Neuronal stem cell (in vitro differentiated cells): Measurements from ENCODE around the gene SLC25A15.

Source experiments
- DNase-seq: peaks from one replicate; pipeline ENCODE4 v3.0.0-alpha.2; 2013; ENCODE audit warnings: low spot score
- H2AFZ ChIP-seq: one replicate; pipeline ENCODE4 v1.6.1; 2013; ENCODE audit warnings: mild to moderate bottlenecking, low read length, inconsistent platforms
- H2AK5ac ChIP-seq: 2 replicates; pipeline ENCODE4 v1.6.1; 2013; ENCODE audit warnings: low read depth, mild to moderate bottlenecking, inconsistent platforms, low read length, moderate library complexity, mixed read lengths
- H2BK120ac ChIP-seq: 2 replicates; pipeline ENCODE4 v1.6.1; 2013; ENCODE audit warnings: low read depth, mild to moderate bottlenecking, inconsistent platforms, low read length, moderate library complexity, mixed read lengths
- H2BK12ac ChIP-seq: one replicate; pipeline ENCODE4 v1.6.1; 2013; ENCODE audit warnings: low read length, inconsistent platforms
- H2BK15ac ChIP-seq: 2 replicates; pipeline ENCODE4 v1.6.1; 2013; ENCODE audit warnings: mild to moderate bottlenecking, low read length, inconsistent platforms, mixed read lengths
- H2BK5ac ChIP-seq: one replicate; pipeline ENCODE4 v1.6.1; 2013; ENCODE audit warnings: inconsistent platforms, mild to moderate bottlenecking, low read length, moderate library complexity
- H3K14ac ChIP-seq: one replicate; pipeline ENCODE4 v1.6.1; 2013; ENCODE audit warnings: low read length, inconsistent platforms
- H3K18ac ChIP-seq: 2 replicates; pipeline ENCODE4 v1.6.1; 2013; ENCODE audit warnings: low read length, inconsistent platforms
- H3K23ac ChIP-seq: 2 replicates; pipeline ENCODE4 v1.6.1; 2013; ENCODE audit warnings: low read depth, mild to moderate bottlenecking, mixed read lengths, low read length, inconsistent platforms; ENCODE audit not compliant: poor library complexity
- H3K27ac ChIP-seq: replicated peaks from 3 replicates; pipeline ENCODE4 v1.5.1; 2013; ENCODE audit warnings: low read length, inconsistent platforms
- H3K27me3 ChIP-seq, 3 experiments: 2 replicates each; pipeline ENCODE4 v1.6.1; 2013; ENCODE audit warnings: low read length in 3 of 3, mild to moderate bottlenecking in 2 of 3, inconsistent platforms in 1 of 3, low read depth in 1 of 3, mixed read lengths in 1 of 3, moderate library complexity in 1 of 3; ENCODE audit not compliant: control insufficient read depth in 3 of 3, insufficient read depth in 3 of 3
- H3K36me3 ChIP-seq, 2 donors: replicated peaks in 1 of 2; 2 replicates each; pipeline ENCODE4 v1.6.1; 2013; ENCODE audit warnings: low read length in 2 of 2; ENCODE audit not compliant: control insufficient read depth in 2 of 2, insufficient read depth in 2 of 2
- H3K4ac ChIP-seq: 2 replicates; pipeline ENCODE4 v1.6.1; 2013; ENCODE audit warnings: inconsistent platforms, mild to moderate bottlenecking, low read length, moderate library complexity
- H3K4me1 ChIP-seq, 2 donors: 1 replicate in 1 of 2; 2 replicates in 1 of 2; pipeline ENCODE4 v1.6.1; 2013; ENCODE audit warnings: low read length in 2 of 2, low read depth in 1 of 2; ENCODE audit not compliant: control insufficient read depth in 2 of 2, insufficient read depth in 1 of 2
- H3K4me2 ChIP-seq: one replicate; pipeline ENCODE4 v1.6.1; 2013; ENCODE audit warnings: mild to moderate bottlenecking, low read length, inconsistent platforms; ENCODE audit not compliant: insufficient read depth, poor library complexity, severe bottlenecking
- H3K4me3 ChIP-seq, 2 donors: 2 replicates each; pipeline ENCODE4 v1.5.1; 2013; ENCODE audit warnings: low read length in 2 of 2, mild to moderate bottlenecking in 2 of 2, inconsistent platforms in 1 of 2, moderate library complexity in 1 of 2
- H3K79me1 ChIP-seq: one replicate; pipeline ENCODE4 v1.6.1; 2013; ENCODE audit warnings: low read depth, mild to moderate bottlenecking, inconsistent platforms, low read length, moderate library complexity
- H3K9ac ChIP-seq: one replicate; pipeline ENCODE4 v1.6.1; 2013; ENCODE audit warnings: mild to moderate bottlenecking, low read depth, low read length, inconsistent platforms; ENCODE audit not compliant: poor library complexity
- H3K9me3 ChIP-seq, 2 donors: replicated peaks in 1 of 2; 2 replicates each; pipeline versions ENCODE3 to v1.6.1; 2013; ENCODE audit warnings: low read length in 2 of 2, mild to moderate bottlenecking in 2 of 2, inconsistent platforms in 1 of 2, low read depth in 1 of 2, mixed read lengths in 1 of 2, moderate library complexity in 1 of 2; ENCODE audit not compliant: control insufficient read depth in 2 of 2, insufficient read depth in 1 of 2
- H4K8ac ChIP-seq: one replicate; pipeline ENCODE4 v1.6.1; 2013; ENCODE audit warnings: low read depth, mild to moderate bottlenecking, inconsistent platforms, low read length, moderate library complexity
- H4K91ac ChIP-seq: one replicate; pipeline ENCODE4 v1.6.1; 2013; ENCODE audit warnings: low read length, low read depth, mild to moderate bottlenecking, inconsistent platforms; ENCODE audit not compliant: poor library complexity
- WGBS, 2 donors: extraction: QIAGEN DNeasy Blood & Tissue Kit; methylation state at CpG; one replicate each; pipeline ENCODE4 v1.1.7; 2013; ENCODE audit warnings: missing lambda C conversion rate in 2 of 2, mixed read lengths in 1 of 2; ENCODE audit not compliant: insufficient read length in 2 of 2, insufficient replicate concordance in 1 of 2; ENCODE audit errors: extremely low coverage in 2 of 2; 5-methylcytosine and 5-hydroxymethylcytosine counted together

SLC25A15 gene

DNA sequence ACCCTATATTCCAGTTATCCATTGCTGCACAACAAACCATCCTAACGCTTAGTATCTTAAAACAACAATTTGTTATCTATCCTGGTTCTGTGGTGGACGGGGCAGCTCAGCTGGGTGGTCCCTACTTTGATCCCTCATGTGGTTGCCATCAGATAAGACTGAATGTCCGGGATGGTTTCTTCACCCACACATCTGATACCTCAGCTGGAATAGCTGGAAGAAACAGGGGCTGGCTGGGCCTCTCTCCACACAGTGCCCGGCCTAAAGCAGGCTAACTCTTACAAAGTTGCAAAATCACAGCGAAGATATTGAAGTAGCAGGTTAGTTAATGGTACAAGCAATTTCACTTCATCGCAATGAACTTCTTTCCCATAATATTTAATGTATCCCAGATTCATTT is 14.7 kb upstream of the SLC25A15 start:
- DNase-seq: no peak
- Histone ChIP-seq H3K14ac (no peak overlapping the region), H3K4me2 (no peak overlapping the region), H2BK5ac (no peak overlapping the region), H3K4me1 (peaks cover 3 to 7% of the 10 kb centered on the region in 2 donors), H2AK5ac (no peak overlapping the region), H2BK15ac (no peak overlapping the region), H3K23ac (no peak overlapping the region), H3K36me3 (no peaks in the 10 kb centered on the region), H2AFZ (peak overlapping the region; percentile 21), H3K27ac (no peak overlapping the region), H4K91ac (no peak overlapping the region), H3K27me3 (no peaks in the 10 kb centered on the region), H3K18ac (no peak overlapping the region), H4K8ac (no peak overlapping the region), H3K9me3 (no peaks in the 10 kb centered on the region), H3K4me3 (no peak overlapping the region), H2BK120ac (no peak overlapping the region), H3K4ac (no peak overlapping the region), H3K9ac (no peak overlapping the region), H2BK12ac (no peak overlapping the region), H3K79me1 (peaks cover 2% of the 10 kb centered on the region)
- no CpG with 5 or more reads among the region's 6 CpGs for WGBS, 2 donors

DNA sequence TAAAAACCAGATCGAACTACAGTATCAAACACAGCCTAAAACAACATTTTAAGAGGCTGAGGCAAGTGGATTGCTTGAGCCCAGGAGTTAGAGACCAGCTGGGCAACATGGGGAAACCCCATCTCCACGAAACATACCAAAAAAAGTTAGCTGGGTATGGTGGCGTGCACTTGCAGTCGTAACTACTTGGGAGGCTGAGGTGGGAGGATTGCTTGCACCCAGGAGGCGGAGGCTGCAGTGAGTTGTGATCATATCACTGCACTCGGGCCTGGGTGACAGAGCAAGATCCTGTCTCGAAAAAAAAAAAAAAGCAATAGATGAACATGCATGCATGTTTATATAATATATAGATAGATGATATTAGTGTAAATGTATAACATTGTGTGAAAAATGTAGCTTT is 13.2 kb upstream of the SLC25A15 start:
- peaks cover 2 to 3% of the 10 kb centered on the region in 2 donors for H3K4me1 ChIP-seq
- H2AFZ ChIP-seq: no peak overlapping the region
- H3K23ac ChIP-seq: no peak overlapping the region
- H2BK15ac ChIP-seq: no peak overlapping the region
- H4K8ac ChIP-seq: no peak overlapping the region
- H4K91ac ChIP-seq: no peak overlapping the region
- H3K4me2 ChIP-seq: no peak overlapping the region
- no peak overlapping the region for H3K18ac ChIP-seq
- H2BK12ac ChIP-seq: no peak overlapping the region
- no peak overlapping the region for H2BK5ac ChIP-seq
- no peak overlapping the region for H3K4ac ChIP-seq
- DNase-seq: no peak
- no peaks in the 10 kb centered on the region for H3K36me3 ChIP-seq
- no peak overlapping the region for H2AK5ac ChIP-seq
- WGBS, 2 donors: no CpG with 5 or more reads among the region's 7 CpGs
- H3K27ac ChIP-seq: no peak overlapping the region
- H3K79me1 ChIP-seq: no peaks in the 10 kb centered on the region
- no peaks in the 10 kb centered on the region for H3K27me3 ChIP-seq
- no peak overlapping the region for H3K9ac ChIP-seq
- H3K14ac ChIP-seq: no peak overlapping the region
- no peak overlapping the region for H3K4me3 ChIP-seq
- H3K9me3 ChIP-seq: no peaks in the 10 kb centered on the region
- H2BK120ac ChIP-seq: no peak overlapping the region

DNA sequence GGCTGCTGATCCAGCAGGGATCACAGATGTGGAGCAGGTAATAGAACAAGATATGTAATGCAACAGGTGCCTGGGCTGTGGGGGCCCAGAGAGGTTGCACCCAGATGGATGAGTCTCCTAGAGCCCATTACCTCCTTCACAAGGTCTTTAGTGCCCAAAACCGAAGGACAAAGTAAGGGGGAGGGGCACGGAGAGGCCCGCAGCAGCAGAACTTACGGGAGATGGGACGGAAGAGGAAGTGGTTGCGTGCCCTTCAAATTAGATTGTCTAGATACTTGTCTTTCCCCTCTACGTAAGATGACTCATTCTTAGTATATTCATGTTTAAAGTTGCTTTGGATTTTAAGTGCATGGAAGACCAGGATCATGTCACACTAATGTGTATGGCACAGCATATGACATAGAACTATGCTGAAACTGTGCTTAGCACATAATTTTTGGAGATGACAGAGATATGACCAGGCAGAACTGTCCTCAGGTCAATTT is 12.7 kb upstream of the SLC25A15 start:
- Histone ChIP-seq H3K18ac (no peak overlapping the region), H2BK5ac (no peak overlapping the region), H3K27ac (no peak overlapping the region), H3K4me1 (peaks cover 2 to 3% of the 10 kb centered on the region in 2 donors), H4K8ac (no peak overlapping the region), H3K4me3 (no peak overlapping the region), H2BK15ac (no peak overlapping the region), H2AFZ (peak overlapping the region; percentile 77), H3K4ac (no peak overlapping the region), H3K23ac (no peak overlapping the region), H2AK5ac (no peak overlapping the region), H4K91ac (no peak overlapping the region), H2BK120ac (no peak overlapping the region), H3K9me3 (no peaks in the 10 kb centered on the region), H3K36me3 (no peaks in the 10 kb centered on the region), H3K9ac (no peak overlapping the region), H3K79me1 (no peaks in the 10 kb centered on the region), H3K27me3 (no peaks in the 10 kb centered on the region), H2BK12ac (no peak overlapping the region), H3K14ac (no peak overlapping the region), H3K4me2 (no peak overlapping the region)
- no peak for DNase-seq
- WGBS, 2 donors: no CpG with 5 or more reads among the region's 7 CpGs

DNA sequence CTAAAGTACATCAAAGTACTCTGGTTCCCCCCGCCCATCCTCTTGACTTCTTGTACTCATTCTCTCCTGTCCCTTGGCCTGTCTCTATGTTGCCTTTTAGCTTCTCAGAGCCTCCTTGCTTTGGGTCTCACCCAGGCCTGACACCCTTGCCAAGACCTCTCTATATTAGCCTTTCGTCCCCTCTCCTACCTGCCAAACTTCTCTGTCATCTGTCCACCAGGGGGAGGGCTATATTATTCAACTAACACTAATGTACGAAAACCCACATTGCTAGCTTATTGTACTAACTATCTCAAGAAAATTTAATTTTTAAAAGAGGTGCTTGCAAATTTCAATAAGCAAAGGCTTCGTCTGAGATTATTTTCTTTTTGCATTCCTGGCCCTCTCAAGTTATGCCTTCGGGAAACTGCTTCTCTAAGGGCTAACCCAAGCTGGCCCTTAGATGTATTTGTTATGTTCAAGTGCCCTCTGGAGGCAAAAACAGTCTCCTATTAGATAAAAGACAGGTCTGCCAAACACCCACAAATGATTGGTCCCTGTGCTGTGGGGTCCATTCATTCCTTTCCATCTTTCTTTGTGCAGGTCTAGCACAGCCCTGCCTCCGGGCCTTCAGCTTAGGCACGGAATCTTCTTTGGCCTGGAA is 12.1 kb upstream of the SLC25A15 start:
- Histone ChIP-seq H4K91ac (no peak overlapping the region), H3K9ac (no peak overlapping the region), H2AFZ (peak overlapping the region; percentile 77), H3K4me1 (peaks cover 2 to 3% of the 10 kb centered on the region in 2 donors), H3K4me3 (peak overlapping the region in 1 of 2 donors; percentile 21), H3K23ac (no peak overlapping the region), H2BK15ac (no peak overlapping the region), H2BK120ac (no peak overlapping the region), H3K9me3 (no peaks in the 10 kb centered on the region), H2BK12ac (no peak overlapping the region), H3K79me1 (no peaks in the 10 kb centered on the region), H3K36me3 (no peaks in the 10 kb centered on the region), H3K27ac (no peak overlapping the region), H3K4me2 (no peak overlapping the region), H2BK5ac (no peak overlapping the region), H4K8ac (no peak overlapping the region), H3K27me3 (no peaks in the 10 kb centered on the region), H2AK5ac (no peak overlapping the region), H3K14ac (no peak overlapping the region), H3K18ac (no peak overlapping the region), H3K4ac (no peak overlapping the region)
- peak; percentile 40 for DNase-seq
- no CpG with 5 or more reads among the region's 7 CpGs for WGBS, 2 donors
